Left renal pelvis (tissue), 4 donors: ENCODE measurements around the gene SENP8. TPM values are rescaled to one million over a fixed set of nuclear protein-coding genes. Genes with fewer than 3 reads are reported as not detected.

Source experiments
- DNase-seq, 4 donors: peaks; one replicate each; pipeline ENCODE4 v3.0.0-alpha.2; 2013; ENCODE audit warnings: low read depth in 4 of 4, low spot score in 3 of 4
- polyA plus RNA-seq, 4 donors: library from polyadenylated mRNA; unstranded; fragments of 120-200 nt; gene quantifications; one replicate each; pipeline ENCODE4 v1.2.1, GENCODE V29; 2013; ENCODE audit not compliant: insufficient read length in 4 of 4

SENP8 gene
- polyA plus RNA-seq, 4 donors = 3.5 to 8.8 (median 6.8) TPM

GRCh38 chr15:72112805-72113204 lies 5.4 kb upstream of the SENP8 start:
- no peak for DNase-seq

GRCh38 chr15:72113347-72114031 lies 4.7 kb upstream of the SENP8 start:
- DNase-seq = no peak

- DNase-seq = peak in 3 of 4 donors; percentile 18 to 41 (median 24)
Observed at GRCh38 chr15:72116731-72117485, 1.3 kb upstream of the SENP8 start.

- peak in 3 of 4 donors; percentile 52 to 68 (median 60) for DNase-seq
Observed at GRCh38 chr15:72117486-72118016, 652 bp upstream of the SENP8 start.

- DNase-seq = no peak
Observed at GRCh38 chr15:72124218-72124617, 6.0 kb downstream of the SENP8 start.

- no peak for DNase-seq
Observed at GRCh38 chr15:72127724-72128322, 9.6 kb downstream of the SENP8 start.

- DNase-seq = no peak
Observed at GRCh38 chr15:72128359-72128758, 10.2 kb downstream of the SENP8 start.

- DNase-seq = no peak
Observed at GRCh38 chr15:72130272-72130671, 12.1 kb downstream of the SENP8 start.

GRCh38 chr15:72131922-72132321 lies 13.7 kb downstream of the SENP8 start:
- no peak for DNase-seq

GRCh38 chr15:72133211-72133610 lies 15.0 kb downstream of the SENP8 start:
- DNase-seq = no peak

- no peak for DNase-seq
Observed at GRCh38 chr15:72135719-72136118, 17.5 kb downstream of the SENP8 start.

- peak in 1 of 4 donors; percentile 33 for DNase-seq
Observed at GRCh38 chr15:72136170-72137051, 18.2 kb downstream of the SENP8 start.

GRCh38 chr15:72139667-72140066 lies 21.5 kb downstream of the SENP8 start:
- DNase-seq = no peak

GRCh38 chr15:72140088-72140487 lies 21.9 kb downstream of the SENP8 start:
- DNase-seq = no peak

GRCh38 chr15:72141171-72142084 lies 23.2 kb downstream of the SENP8 start:
- no peak for DNase-seq

GRCh38 chr15:72146221-72146620 lies 28.0 kb downstream of the SENP8 start:
- no peak for DNase-seq

- no peak for DNase-seq
Observed at GRCh38 chr15:72146934-72147333, 28.7 kb downstream of the SENP8 start.

GRCh38 chr15:72147418-72147817 lies 29.2 kb downstream of the SENP8 start:
- no peak for DNase-seq

GRCh38 chr15:72153269-72154000 lies 35.2 kb downstream of the SENP8 start:
- no peak for DNase-seq
